Stimulated activated CD4-positive, alpha-beta T cell treated with anti-CD3 and anti-CD28 coated beads, Interleukin-1b, Interleukin-23, amount 100 ng/mL, for 24 hours (primary cell): ENCODE results near the gene DLST.
A peak's percentile ranks its signal among the peaks of the same experiment; 100 is the strongest.

Source experiments
- DNase-seq, 4 experiments: peaks; one replicate each; pipeline ENCODE4 v3.0.0-alpha.2; 2020; ENCODE audit warnings: low read depth in 4 of 4, low spot score in 1 of 4

DLST gene

GRCh38 chr14:74860899-74861733, 20.6 kb upstream of the DLST start:
- peak; percentile 84 to 98 (median 94) for DNase-seq

GRCh38 chr14:74861734-74862090, 20.0 kb upstream of the DLST start:
- no peak for DNase-seq

GRCh38 chr14:74863274-74863673, 18.4 kb upstream of the DLST start:
- DNase-seq, result no peak

GRCh38 chr14:74864198-74864597, 17.5 kb upstream of the DLST start:
- no peak for DNase-seq

GRCh38 chr14:74865156-74865555, 16.6 kb upstream of the DLST start:
- no peak for DNase-seq

GRCh38 chr14:74866708-74867389, 14.9 kb upstream of the DLST start:
- DNase-seq, result no peak

- peak in 1 of 4 experiments; percentile 33 for DNase-seq
Measured at GRCh38 chr14:74867673-74868072, 14.0 kb upstream of the DLST start.

GRCh38 chr14:74868739-74869138, 13.0 kb upstream of the DLST start:
- no peak for DNase-seq

GRCh38 chr14:74871819-74872218, 9.9 kb upstream of the DLST start:
- DNase-seq, result no peak

GRCh38 chr14:74875204-74875603, 6.5 kb upstream of the DLST start:
- DNase-seq, result no peak

GRCh38 chr14:74875941-74876913, 5.5 kb upstream of the DLST start, which contains the start of gene PROX2:
Gene PROX2 (minus strand): TSS chr14:74876145. CDS start chr14:74863834, 12,311 bp downstream.
- no peak for DNase-seq

- DNase-seq, result no peak
Measured at GRCh38 chr14:74879427-74880182, 2.1 kb upstream of the DLST start.

GRCh38 chr14:74882103-74882920, 596 bp downstream of the DLST start:
- DNase-seq, result peak in 3 of 4 experiments; percentile 31 to 37 (median 31)

GRCh38 chr14:74886001-74886400, 4.3 kb downstream of the DLST start:
- no peak for DNase-seq

- no peak for DNase-seq
Measured at GRCh38 chr14:74888164-74889158, 6.7 kb downstream of the DLST start.

- no peak for DNase-seq
Measured at GRCh38 chr14:74890262-74890661, 8.5 kb downstream of the DLST start.

- DNase-seq, result no peak
Measured at GRCh38 chr14:74891870-74892269, 10.2 kb downstream of the DLST start.

GRCh38 chr14:74892745-74893144, 11.0 kb downstream of the DLST start:
- DNase-seq, result no peak
